ENCODE data around the gene CD200R1L.
"Not testable (repeated sequence)": the region's sequence is repeated elsewhere in the genome, so short reads cannot be mapped to it uniquely, and the experiment has no call there.

Gene CD200R1L

DNA sequence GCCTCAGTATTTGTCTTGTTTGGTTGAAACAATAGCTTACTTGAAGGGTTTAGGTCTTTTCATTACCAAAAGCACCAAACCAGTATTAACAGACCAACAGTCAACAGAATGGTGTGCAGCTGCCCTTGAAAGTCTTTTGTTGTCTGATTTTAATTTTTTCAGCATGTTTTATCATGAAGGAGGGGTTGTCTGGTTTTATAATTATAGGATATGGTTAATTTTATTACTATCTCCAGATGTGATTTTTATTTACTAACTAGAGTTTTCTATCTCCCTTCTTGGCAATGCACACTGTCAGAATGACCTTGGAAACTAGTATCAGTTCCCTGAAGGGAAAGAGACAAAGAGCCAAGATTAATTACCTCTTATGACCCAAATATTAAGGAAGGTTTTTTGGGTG lies 9.2 kb upstream of the CD200R1L start:
- no peak for ATAC-seq
- Mint-ChIP-seq H3K27me3 (no peaks in the 10 kb centered on the region), H3K9me3 (peaks cover 23% of the 10 kb centered on the region), H3K27ac (no peak overlapping the region), H3K4me3 (no peak overlapping the region), H3K4me1 (peaks cover 37% of the 10 kb centered on the region), H3K36me3 (peaks cover 18% of the 10 kb centered on the region)

DNA sequence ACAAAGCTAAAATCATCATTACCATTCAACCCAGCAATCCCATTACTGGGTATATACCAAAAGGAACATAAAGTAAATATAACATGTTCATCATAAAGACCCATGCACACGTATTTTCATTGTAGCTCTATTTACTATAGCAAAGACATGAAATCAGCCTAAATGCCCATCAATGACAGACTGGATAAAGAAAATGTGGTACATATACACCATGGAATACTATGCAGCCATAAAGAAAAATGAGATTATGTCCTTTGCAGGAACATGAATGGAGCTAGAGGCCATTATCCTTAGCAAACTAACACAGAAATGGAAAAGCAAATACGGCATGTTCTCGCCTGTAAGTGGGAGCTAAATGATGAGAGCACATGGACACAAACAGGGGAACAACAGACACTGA lies 8.4 kb upstream of the CD200R1L start:
- not testable (repeated sequence) for H3K27ac Mint-ChIP-seq, ATAC-seq, H3K4me3 Mint-ChIP-seq, H3K27me3 Mint-ChIP-seq
- H3K36me3 Mint-ChIP-seq, result peaks cover 26% of the 10 kb centered on the region
- H3K9me3 Mint-ChIP-seq, result peaks cover 30% of the 10 kb centered on the region
- H3K4me1 Mint-ChIP-seq, result peaks cover 33% of the 10 kb centered on the region

DNA sequence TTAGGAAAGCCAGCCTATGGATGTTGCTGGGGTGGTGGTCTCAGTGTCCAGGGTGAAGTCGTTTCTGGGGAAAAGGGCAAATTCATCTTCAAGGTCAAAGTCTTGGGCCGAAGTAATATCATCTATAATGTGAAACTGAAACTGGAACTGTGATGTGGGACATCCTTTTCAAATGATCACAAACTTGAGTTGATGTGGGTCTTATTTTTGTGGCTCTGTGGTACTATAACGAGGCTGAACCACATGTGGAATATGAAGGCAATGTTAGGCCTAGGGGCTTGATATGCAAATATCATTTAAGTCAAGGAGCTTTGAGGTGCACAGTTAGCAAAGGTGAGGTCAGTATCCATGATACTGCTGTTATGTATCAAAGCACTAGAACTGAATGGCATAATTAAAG lies 1.5 kb upstream of the CD200R1L start:
- Mint-ChIP-seq H3K36me3 (peaks cover 29% of the 10 kb centered on the region), H3K4me1 (peaks cover 28% of the 10 kb centered on the region), H3K9me3 (peaks cover 24% of the 10 kb centered on the region), H3K27ac (peak overlapping the region; percentile 64), H3K4me3 (peak overlapping the region; percentile 24), H3K27me3 (no peaks in the 10 kb centered on the region)
- no peak for ATAC-seq

DNA sequence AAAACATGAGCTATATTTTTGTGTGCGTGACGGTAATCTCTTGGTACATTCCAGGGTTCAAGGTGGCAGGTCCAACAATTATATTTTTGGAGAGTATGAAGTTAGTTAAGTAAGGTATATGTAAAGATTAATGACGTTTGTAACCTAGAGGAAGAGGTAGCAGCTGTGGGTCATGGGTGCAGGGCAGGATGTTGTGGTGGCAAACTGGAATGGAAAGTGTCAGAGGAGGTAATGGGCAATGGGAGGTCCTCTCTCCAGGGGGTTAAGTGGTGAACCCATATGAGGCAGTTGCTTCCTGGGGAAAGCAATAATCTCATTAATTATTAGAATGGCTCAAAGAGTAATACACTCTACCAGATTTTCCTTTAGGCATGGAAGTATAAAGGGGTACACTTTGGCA lies 1.0 kb upstream of the CD200R1L start:
- peak overlapping the region; percentile 64 for H3K27ac Mint-ChIP-seq
- no peaks in the 10 kb centered on the region for H3K27me3 Mint-ChIP-seq
- peaks cover 28% of the 10 kb centered on the region for H3K4me1 Mint-ChIP-seq
- peak; percentile 85 for ATAC-seq
- H3K36me3 Mint-ChIP-seq, result peaks cover 29% of the 10 kb centered on the region
- peaks cover 27% of the 10 kb centered on the region for H3K9me3 Mint-ChIP-seq
- H3K4me3 Mint-ChIP-seq, result peak overlapping the region; percentile 0

DNA sequence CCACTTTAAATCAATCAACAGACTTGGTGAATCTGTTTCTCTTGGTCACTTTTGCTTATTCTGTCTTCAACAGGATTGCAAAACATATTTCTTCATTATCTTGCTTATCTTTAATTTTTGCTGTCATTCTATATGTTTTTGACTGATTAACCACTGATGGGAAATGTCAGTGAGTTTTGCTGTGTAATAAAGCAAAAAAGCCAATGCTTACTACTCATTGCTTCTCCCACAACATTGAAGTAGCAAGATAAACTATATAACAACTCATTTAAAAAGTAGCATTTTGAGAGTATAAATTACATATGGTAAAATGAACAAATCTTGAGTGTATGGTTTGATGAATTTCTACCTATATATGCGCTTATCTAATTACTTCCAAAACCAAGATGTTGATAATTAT lies 892 bp downstream of the CD200R1L start:
- Mint-ChIP-seq H3K9me3 (peaks cover 11% of the 10 kb centered on the region), H3K27ac (no peak overlapping the region), H3K36me3 (peaks cover 10% of the 10 kb centered on the region), H3K4me3 (no peak overlapping the region), H3K4me1 (peaks cover 28% of the 10 kb centered on the region), H3K27me3 (no peaks in the 10 kb centered on the region)
- ATAC-seq, result no peak

DNA sequence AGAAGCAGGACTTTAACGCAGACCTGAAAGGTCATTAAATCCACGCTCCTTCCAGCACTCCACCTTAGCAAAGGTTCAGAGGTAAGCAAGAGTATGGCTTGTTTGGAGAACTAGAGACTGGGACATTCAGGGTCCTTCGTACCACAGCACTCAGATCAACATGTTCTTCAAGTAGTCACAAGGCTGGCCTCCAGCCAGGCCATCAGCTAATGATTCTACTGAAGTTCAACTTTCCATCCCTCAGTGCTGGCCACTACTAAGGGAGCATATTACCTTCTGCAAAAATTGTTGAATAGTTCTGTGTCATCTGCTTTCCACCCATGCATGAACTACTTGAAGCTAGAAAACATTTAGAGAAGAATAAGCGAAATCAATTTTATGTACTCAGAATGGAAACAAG lies 17.6 kb downstream of the CD200R1L start:
- H3K4me3 Mint-ChIP-seq, result no peak overlapping the region

DNA sequence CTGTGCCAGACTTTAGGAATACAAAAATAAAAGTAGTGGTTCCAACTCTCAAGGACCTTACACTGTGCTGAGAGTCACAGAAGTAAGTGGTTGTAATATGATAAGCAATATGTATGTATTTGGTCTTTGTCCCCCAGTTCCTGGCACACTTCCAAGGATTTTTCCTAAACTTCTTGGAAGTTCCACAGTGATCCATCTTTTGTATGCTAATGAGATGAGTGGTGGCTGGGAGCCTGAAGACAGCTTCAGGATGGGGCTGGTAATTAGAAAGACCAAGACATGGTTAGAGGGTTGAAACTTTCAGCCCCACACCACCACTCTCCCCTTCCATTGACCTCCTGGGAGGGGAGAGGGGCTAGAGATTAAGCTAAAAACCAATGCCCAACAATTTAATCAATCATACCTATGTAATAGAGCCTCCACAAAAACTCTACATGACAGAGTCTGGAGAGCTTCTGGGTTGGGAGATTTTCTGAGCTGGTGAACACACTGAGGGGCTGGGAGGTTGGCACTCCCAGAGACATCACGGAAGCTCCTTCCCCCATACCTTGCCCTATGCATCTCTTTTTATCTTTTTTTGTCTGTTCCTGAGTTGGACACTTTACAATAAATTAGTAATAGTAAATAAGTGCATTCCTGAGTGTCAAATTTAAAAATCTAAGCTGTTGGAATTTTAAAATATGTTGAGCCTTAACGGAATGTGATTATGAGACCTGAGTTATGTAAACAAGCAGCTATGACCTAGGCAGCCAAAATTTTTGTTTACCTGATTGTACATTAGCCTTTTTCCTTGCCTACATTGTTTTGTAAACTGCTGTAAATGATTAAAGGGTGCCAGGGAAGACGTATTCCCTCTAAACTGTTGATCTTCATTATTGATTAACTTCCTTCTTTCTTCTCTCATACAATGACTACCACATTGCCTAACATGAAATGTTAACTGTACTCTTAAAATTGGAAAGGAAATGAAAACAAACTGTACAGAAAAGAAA lies 24.3 kb downstream of the CD200R1L start:
- Mint-ChIP-seq H3K9me3 (peaks cover 3% of the 10 kb centered on the region), H3K4me1 (peaks cover 26% of the 10 kb centered on the region), H3K27me3 (no peaks in the 10 kb centered on the region), H3K27ac (peak overlapping the region; percentile 0), H3K36me3 (peaks cover 6% of the 10 kb centered on the region), H3K4me3 (no peak overlapping the region)
- no peak for ATAC-seq

More for the DNA sequence above, 17.6 kb downstream of the CD200R1L start:
- Mint-ChIP-seq H3K27me3 (no peaks in the 10 kb centered on the region), H3K36me3 (no peaks in the 10 kb centered on the region), H3K4me1 (peaks cover 5% of the 10 kb centered on the region), H3K9me3 (no peaks in the 10 kb centered on the region), H3K27ac (no peak overlapping the region)
- no peak for ATAC-seq

DNA sequence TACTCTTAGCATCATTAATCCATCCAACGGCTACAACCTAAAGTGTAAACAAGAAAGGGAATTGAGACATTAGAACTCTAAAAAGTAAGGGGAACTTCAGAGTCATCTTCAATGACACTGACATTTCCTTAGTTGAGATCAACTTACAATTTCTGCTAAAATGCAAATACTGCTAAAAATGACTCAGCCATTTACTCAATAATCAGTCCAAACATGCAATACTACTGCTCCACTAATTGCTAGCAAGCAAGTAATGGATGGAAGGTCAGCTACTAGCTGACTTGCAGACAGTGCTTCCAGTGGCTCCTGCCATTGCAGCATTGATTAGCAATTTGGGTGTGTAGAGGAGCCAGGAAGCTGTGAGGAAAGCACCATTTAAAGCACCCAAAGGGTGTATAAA lies 28.4 kb downstream of the CD200R1L start:
- peaks cover 6% of the 10 kb centered on the region for H3K36me3 Mint-ChIP-seq
- peaks cover 49% of the 10 kb centered on the region for H3K4me1 Mint-ChIP-seq
- no peak overlapping the region for H3K27ac Mint-ChIP-seq
- H3K4me3 Mint-ChIP-seq, result no peak overlapping the region
- no peaks in the 10 kb centered on the region for H3K27me3 Mint-ChIP-seq
- ATAC-seq, result no peak
- H3K9me3 Mint-ChIP-seq, result peaks cover 7% of the 10 kb centered on the region

DNA sequence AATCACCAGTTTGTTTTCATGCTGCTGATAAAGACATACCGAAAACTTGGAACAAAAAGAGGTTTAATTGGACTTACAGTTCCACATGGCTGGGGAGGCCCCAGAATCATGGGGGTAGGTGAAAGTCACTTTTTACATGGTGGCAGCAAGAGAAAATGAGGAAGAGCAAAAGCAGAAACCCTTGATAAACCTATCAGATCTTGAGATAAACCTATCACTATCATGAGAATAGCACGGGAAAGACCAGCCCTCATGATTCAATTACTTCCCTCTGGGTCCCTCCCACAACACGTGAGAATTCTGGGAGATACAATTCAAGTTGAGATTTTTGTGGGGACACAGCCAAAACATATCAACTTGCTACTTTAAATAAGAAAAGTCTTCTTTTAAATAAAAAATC lies 28.9 kb downstream of the CD200R1L start:
- Mint-ChIP-seq H3K9me3 (peaks cover 9% of the 10 kb centered on the region), H3K27me3 (no peaks in the 10 kb centered on the region), H3K27ac (peak overlapping the region; percentile 42), H3K4me3 (no peak overlapping the region), H3K36me3 (peaks cover 6% of the 10 kb centered on the region), H3K4me1 (peaks cover 54% of the 10 kb centered on the region)
- ATAC-seq, result no peak

DNA sequence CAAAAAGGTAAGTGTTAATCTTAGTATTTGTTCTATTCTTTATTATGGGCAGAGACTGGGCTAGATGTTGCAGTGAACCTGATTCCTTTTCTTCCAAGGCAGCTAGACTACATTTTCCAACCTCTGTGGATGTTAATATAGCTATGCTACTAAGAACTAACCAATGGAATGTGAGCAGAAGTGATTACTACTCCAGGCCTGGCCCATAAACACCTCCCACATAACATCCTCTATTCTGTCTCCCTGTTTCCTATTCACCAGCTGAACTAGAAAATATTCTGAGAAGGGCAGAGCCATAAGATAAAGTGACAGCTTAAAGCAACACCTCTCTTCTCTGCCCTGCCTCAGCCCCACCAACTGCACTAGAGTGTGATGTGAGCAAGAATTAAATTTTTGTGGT lies 29.4 kb downstream of the CD200R1L start:
- ATAC-seq, result no peak
- Mint-ChIP-seq H3K36me3 (peaks cover 6% of the 10 kb centered on the region), H3K4me1 (peaks cover 54% of the 10 kb centered on the region), H3K4me3 (no peak overlapping the region), H3K27me3 (no peaks in the 10 kb centered on the region), H3K9me3 (peaks cover 9% of the 10 kb centered on the region), H3K27ac (peak overlapping the region; percentile 42)

DNA sequence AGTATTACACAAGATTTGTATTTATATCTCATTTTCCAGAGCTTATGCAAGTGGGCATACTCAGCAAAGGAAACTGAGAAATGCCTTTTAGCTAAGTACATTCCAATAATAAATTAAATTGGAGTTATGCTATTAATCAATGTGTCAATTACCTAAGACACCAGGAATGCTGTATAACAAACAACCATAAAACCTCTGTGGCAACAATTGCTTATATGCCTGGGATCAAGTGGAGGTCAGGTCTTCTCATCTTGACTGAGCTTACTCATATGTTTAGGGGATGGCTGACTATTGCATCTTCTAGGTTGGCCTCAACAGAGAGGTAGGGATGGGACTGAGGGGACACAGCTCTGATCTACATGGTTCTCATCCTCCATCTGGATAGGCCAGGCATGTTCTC lies 30.7 kb downstream of the CD200R1L start:
- Mint-ChIP-seq H3K36me3 (peaks cover 6% of the 10 kb centered on the region), H3K27me3 (no peaks in the 10 kb centered on the region), H3K4me3 (no peak overlapping the region), H3K27ac (no peak overlapping the region), H3K9me3 (peaks cover 9% of the 10 kb centered on the region), H3K4me1 (peaks cover 51% of the 10 kb centered on the region)
- ATAC-seq, result no peak

DNA sequence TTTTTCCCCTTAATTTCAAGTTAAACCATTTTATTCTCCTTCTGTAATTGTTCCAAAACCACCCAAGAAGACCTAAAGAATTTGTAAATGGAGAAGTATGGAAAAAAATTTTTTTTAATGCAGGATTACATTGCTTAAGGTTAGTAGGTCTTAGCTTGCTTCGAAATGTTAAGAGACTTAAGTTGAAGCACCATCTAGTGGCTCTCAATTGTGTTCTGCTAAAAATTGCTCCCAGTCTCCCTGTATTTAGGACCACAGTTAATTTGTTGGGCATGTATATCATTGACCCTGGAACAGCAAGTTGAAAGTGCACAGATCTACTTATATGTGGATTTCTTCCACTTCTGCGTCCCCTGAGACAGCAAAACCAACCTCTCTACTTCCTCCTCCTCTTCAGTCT lies 32.4 kb downstream of the CD200R1L start:
- Mint-ChIP-seq H3K4me1 (peaks cover 48% of the 10 kb centered on the region), H3K36me3 (peaks cover 6% of the 10 kb centered on the region), H3K4me3 (peak overlapping the region; percentile 43), H3K9me3 (peaks cover 9% of the 10 kb centered on the region), H3K27ac (peak overlapping the region; percentile 84), H3K27me3 (no peaks in the 10 kb centered on the region)
- ATAC-seq, result no peak

DNA sequence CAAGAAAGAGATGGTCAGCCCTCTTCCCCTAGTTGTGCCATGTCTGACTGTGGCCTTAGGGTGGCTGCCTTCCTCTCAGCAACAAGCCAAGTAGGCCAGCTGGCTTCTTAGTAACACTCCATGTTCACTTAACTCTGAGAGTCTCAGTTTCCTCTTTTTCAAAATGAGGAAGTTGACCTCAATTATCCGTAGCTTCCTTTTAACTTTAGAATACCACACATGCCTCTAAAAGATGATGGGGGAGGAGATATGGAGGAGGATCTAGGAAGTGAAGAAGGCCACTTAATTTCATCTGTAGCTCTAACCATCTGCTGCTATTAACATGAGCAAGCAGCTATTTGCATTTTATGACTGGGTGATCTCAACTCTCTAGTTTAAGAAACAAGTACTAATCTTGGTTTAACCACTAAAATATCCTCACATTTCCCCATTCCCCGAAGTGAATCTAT lies 32.9 kb downstream of the CD200R1L start:
- Mint-ChIP-seq H3K27ac (peak overlapping the region; percentile 84), H3K4me1 (peaks cover 44% of the 10 kb centered on the region), H3K27me3 (no peaks in the 10 kb centered on the region), H3K36me3 (peaks cover 2% of the 10 kb centered on the region), H3K4me3 (no peak overlapping the region), H3K9me3 (peaks cover 6% of the 10 kb centered on the region)
- peak; percentile 95 for ATAC-seq

DNA sequence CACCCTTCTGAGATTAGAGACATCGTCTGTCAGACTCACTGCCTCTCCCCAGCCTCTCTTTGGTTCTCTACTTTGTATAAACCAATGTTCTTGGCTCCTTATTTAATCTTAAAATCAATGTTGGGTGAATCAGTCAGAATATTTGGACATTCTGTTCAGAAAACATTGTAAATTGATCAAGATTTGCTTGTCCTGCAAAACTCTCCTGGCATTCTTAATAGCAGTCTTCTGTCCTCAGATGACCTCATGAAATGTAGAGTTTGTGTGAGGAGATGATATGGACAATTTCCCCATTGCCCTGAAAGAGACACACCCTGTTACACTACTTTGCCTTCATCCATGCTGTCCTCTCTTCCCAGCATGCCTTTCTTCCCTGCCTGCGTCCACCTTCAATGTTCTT lies 33.6 kb downstream of the CD200R1L start:
- Mint-ChIP-seq H3K27me3 (no peaks in the 10 kb centered on the region), H3K9me3 (peaks cover 6% of the 10 kb centered on the region), H3K4me1 (peaks cover 40% of the 10 kb centered on the region), H3K27ac (peak overlapping the region; percentile 84), H3K36me3 (no peaks in the 10 kb centered on the region), H3K4me3 (no peak overlapping the region)
- no peak for ATAC-seq

DNA sequence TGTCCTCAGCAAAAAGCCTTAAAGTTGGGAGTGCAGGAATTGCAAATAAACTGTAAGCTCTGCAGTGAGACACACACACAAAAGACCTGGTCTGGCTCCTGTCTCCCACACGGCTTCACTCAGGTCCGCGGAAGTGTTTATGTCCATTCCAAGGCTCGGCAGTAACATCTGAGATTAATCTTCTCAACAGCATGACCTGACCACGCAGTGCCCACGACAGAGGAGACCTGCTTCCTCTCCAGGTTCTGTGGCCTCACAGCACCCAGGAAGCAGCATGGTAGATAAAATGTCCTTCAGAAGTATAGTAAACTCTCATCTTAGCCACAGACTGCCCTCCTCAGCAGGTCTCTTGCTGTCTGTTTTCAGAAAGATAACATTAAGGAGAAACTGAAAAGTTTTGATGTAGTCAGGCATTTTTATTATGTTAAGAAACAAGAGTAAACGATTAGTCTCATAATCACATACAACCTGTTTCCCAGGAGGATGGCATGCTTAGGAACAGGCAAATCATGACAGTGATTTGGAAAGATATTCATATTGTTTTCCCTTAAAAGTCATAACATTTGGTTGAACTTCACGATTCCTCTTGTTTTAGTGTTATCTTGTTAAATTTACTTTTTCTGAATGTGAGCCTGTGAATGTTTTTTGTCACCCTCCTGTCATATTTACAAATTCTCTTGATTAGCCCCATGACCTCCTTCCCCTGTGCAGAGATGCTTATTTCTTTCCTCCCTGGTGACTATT lies 34.6 kb downstream of the CD200R1L start:
- Mint-ChIP-seq H3K27me3 (no peaks in the 10 kb centered on the region), H3K9me3 (peaks cover 6% of the 10 kb centered on the region), H3K27ac (peak overlapping the region; percentile 84), H3K4me1 (peaks cover 33% of the 10 kb centered on the region), H3K4me3 (no peak overlapping the region), H3K36me3 (no peaks in the 10 kb centered on the region)
- ATAC-seq, result no peak

Measured in stimulated activated memory B cell treated with anti-CD40 and anti-IgM and Interleukin-4, amounts not matched to agents 10 μg/mL and 1 μg/mL and 100 μg/mL, for 72 hours (primary cell).